Adrenal gland (tissue), 12 donors: Measurements from ENCODE around the gene BCL7A. TPM values are rescaled to one million over a fixed set of nuclear protein-coding genes. Genes with fewer than 3 reads are reported as not detected.

Experiments
- DNase-seq, 7 donors: peaks; one replicate each; pipeline ENCODE4 v3.0.0-alpha.2; 2019 to 2020
- H3K27ac ChIP-seq, 5 donors: fragments of 200-600 bp; sonication (generic) in 4 of 5; 1 replicate in 3 of 5; 2 replicates in 2 of 5; pipeline versions ENCODE4 v1.5.1 to v1.8.0; 2016 to 2020; ENCODE audit warnings: mild to moderate bottlenecking in 1 of 5
- H3K27me3 ChIP-seq: fragments of 200-600 bp; 2 replicates; pipeline ENCODE4 v1.8.0; 2021
- H3K36me3 ChIP-seq, 2 donors: fragments of 200-600 bp; replicated peaks in 1 of 2; 1 replicate in 1 of 2; 2 replicates in 1 of 2; pipeline versions ENCODE4 v1.5.1 to v1.8.0; 2018 to 2022
- H3K4me1 ChIP-seq, 2 donors: fragments of 200-600 bp; replicated peaks in 1 of 2; 1 replicate in 1 of 2; 2 replicates in 1 of 2; pipeline versions ENCODE4 v1.5.1 to v1.8.0; 2018 to 2021
- H3K4me3 ChIP-seq, 4 donors: fragments of 200-600 bp; sonication (generic) in 3 of 4; one replicate each; pipeline ENCODE4 v1.5.1; 2016 to 2018
- H3K9me3 ChIP-seq, 3 donors: fragments of 200-600 bp; sonication (generic) in 1 of 3; replicated peaks in 1 of 3; 1 replicate in 2 of 3; 2 replicates in 1 of 3; pipeline versions ENCODE4 v1.5.1 to v1.8.0; 2016 to 2021
- CTCF ChIP-seq, 6 experiments: fragments of 450-650 bp in 4 of 6; fragments of 200-600 bp in 2 of 6; sonication (generic) in 1 of 6; IDR thresholded peaks; 1 replicate in 5 of 6; 2 replicates in 1 of 6; pipeline versions ENCODE4 v1.5.1 to v1.8.0; 2016 to 2021; ENCODE audit warnings: antibody characterized with exemption in 6 of 6, mild to moderate bottlenecking in 2 of 6, moderate library complexity in 1 of 6
- POLR2A ChIP-seq, 2 donors: fragments of 450-650 bp; IDR thresholded peaks; one replicate each; pipeline ENCODE4 v1.6.1; 2017; ENCODE audit warnings: antibody characterized with exemption in 2 of 2, mild to moderate bottlenecking in 2 of 2, moderate library complexity in 1 of 2
- WGBS, 4 donors: extraction: QIAGEN DNeasy Blood & Tissue Kit in 2 of 4; methylation state at CpG; one replicate each; pipeline versions ENCODE4 v1.1.5 to v1.1.7; 2013 to 2017; 5-methylcytosine and 5-hydroxymethylcytosine counted together
- intact Hi-C, 2 donors: fragments of 100-400 bp; cut with DNase I; formaldehyde crosslinking; loops; one replicate each; pipeline versions ENCODE4 v1.14.1 to v1.15.0; 2022 to 2023
- polyA plus RNA-seq, 3 donors: library from polyadenylated mRNA; stranded (reverse); fragments of 200-250 nt in 2 of 3; fragments of 350-450 nt in 1 of 3; fragmentation: Illumina TruSeq in 1 of 3; extraction: RNeasy Lipid Tissue Mini Kit (QIAGEN cat#74804) in 1 of 3; gene quantifications; one replicate each; pipeline ENCODE4 v1.2.3, GENCODE V29; 2013 to 2014
- total RNA-seq, 9 donors: library from RNA; depleted of rRNA in 4 of 9; stranded (reverse); fragments of >200 nt in 4 of 9; fragments of 120-200 nt in 1 of 9; fragmentation: NEBNext Ultra II Directional in 1 of 9; extraction: Animal tissue kit (Norgen Biotek cat#: 25700) in 1 of 9; gene quantifications; one replicate each; pipeline versions ENCODE4 v1.1.0 to v1.2.4, GENCODE V29; 2013 to 2023
- donor health status: healthy with polysubstance abuse.
- donor health status: Bipolar disorder and iron deficiency.
- donor health status: DM: yes; HTN: yes; CAD: no.
- donor health status: DM: no; HTN: no; CAD: no.
- donor health status: DM: no; HTN: no; CAD: no.
- donor health status: DM: yes; HTN: yes; CAD: no.

The BCL7A gene
- total and polyA plus RNA-seq, 12 donors = 1.6 to 11.5 (median 5.0) TPM

- H3K9me3 ChIP-seq = no peaks in the 10 kb centered on the region
- peaks cover 14 to 29% of the 10 kb centered on the region in 2 donors for H3K4me1 ChIP-seq
- no peaks in the 10 kb centered on the region for H3K27me3 ChIP-seq
- peak overlapping the region in 4 of 5 donors; percentile 54 to 84 (median 66) for H3K27ac ChIP-seq
- no peak for TF ChIP-seq POLR2A (IDR thresholded peaks at IDR 0.05)
- no peak for TF ChIP-seq CTCF (IDR thresholded peaks at IDR 0.05)
- WGBS, 4 donors = 61 to 89% (median 66%) methylated on average over 5 to 13 of the region's 13 CpGs
- intact Hi-C loops = no loop called here
- no peak overlapping the region for H3K4me3 ChIP-seq
- peak in 1 of 7 donors; percentile 41 for DNase-seq
- H3K36me3 ChIP-seq = no peaks in the 10 kb centered on the region
Measured at GRCh38 chr12:122030424-122031035, 8.8 kb downstream of the BCL7A start.

- no peaks in the 10 kb centered on the region for H3K27me3 ChIP-seq
- H3K4me1 ChIP-seq = peaks cover 14 to 29% of the 10 kb centered on the region in 2 donors
- WGBS, 4 donors = 71 to 98% (median 76%) methylated on average over 8 to 21 of the region's 21 CpGs
- intact Hi-C loops = no loop called here
- H3K36me3 ChIP-seq = peaks cover 0 to 7% of the 10 kb centered on the region in 2 donors
- no peak overlapping the region for H3K4me3 ChIP-seq
- DNase-seq = peak in 3 of 7 donors; percentile 42 to 60 (median 50)
- no peak overlapping the region for H3K27ac ChIP-seq
- H3K9me3 ChIP-seq = no peaks in the 10 kb centered on the region
- TF ChIP-seq POLR2A (IDR thresholded peaks at IDR 0.05) (no peak), CTCF (IDR thresholded peaks at IDR 0.05) (peak; percentile 44 to 74 (median 60))
Measured at GRCh38 chr12:122031342-122032216, 9.9 kb downstream of the BCL7A start.

GRCh38 chr12:122032580-122032979 lies 10.9 kb downstream of the BCL7A start:
- WGBS, 4 donors = 92 to 96% (median 94%) methylated on average over 11 of the region's 11 CpGs
- no peak overlapping the region for H3K27ac ChIP-seq
- no peak overlapping the region for H3K4me3 ChIP-seq
- DNase-seq = no peak
- H3K36me3 ChIP-seq = peaks cover 0 to 7% of the 10 kb centered on the region in 2 donors
- H3K27me3 ChIP-seq = no peaks in the 10 kb centered on the region
- no peaks in the 10 kb centered on the region for H3K9me3 ChIP-seq
- TF ChIP-seq POLR2A (IDR thresholded peaks at IDR 0.05) = no peak
- TF ChIP-seq CTCF (IDR thresholded peaks at IDR 0.05) = no peak
- intact Hi-C loops = no loop called here
- peaks cover 14 to 29% of the 10 kb centered on the region in 2 donors for H3K4me1 ChIP-seq

GRCh38 chr12:122035292-122035691 lies 13.6 kb downstream of the BCL7A start:
- DNase-seq = no peak
- Histone ChIP-seq H3K27me3 (no peaks in the 10 kb centered on the region), H3K36me3 (peaks cover 0 to 7% of the 10 kb centered on the region in 2 donors), H3K4me1 (peaks cover 4 to 6% of the 10 kb centered on the region in 2 donors), H3K9me3 (no peaks in the 10 kb centered on the region), H3K4me3 (no peak overlapping the region), H3K27ac (no peak overlapping the region)
- 85 to 94% (median 88%) methylated on average over 8 of the region's 8 CpGs for whole genome bisulfite sequencing, 4 donors
- no peak for TF ChIP-seq POLR2A (IDR thresholded peaks at IDR 0.05)
- no peak for TF ChIP-seq CTCF (IDR thresholded peaks at IDR 0.05)
- intact Hi-C loops = no loop called here
